H1 (cell line): Measurements from ENCODE around the gene SMIM41. TPM values are rescaled to one million over a fixed set of nuclear protein-coding genes. Genes with fewer than 3 reads are reported as not detected.

ENCODE experiments used
- CTCF ChIA-PET: fragments of 300-600 bp; sonication (Branson Sonifier 250); formaldehyde crosslinking; loops from one replicate; lab custom pipeline; 2021; ENCODE audit not compliant: partially characterized antibody; lab: Charles Lee
- POLR2A ChIA-PET: fragments of 300-600 bp; sonication (Branson Sonifier 250); formaldehyde crosslinking; loops from one replicate; lab custom pipeline; 2021; ENCODE audit warnings: inconsistent platforms; ENCODE audit not compliant: partially characterized antibody; lab: Charles Lee
- DNase-seq, 2 experiments: peaks; one replicate each; pipeline versions ENCODE4 v3.0.0 to v3.0.0-alpha.2; 2010 to 2022; ENCODE audit warnings: low spot score in 2 of 2, low read depth in 1 of 2, mixed read lengths in 1 of 2
- FAIRE-seq: peaks from 2 replicates; lab custom pipeline; 2011; peaks lifted over from hg19 to GRCh38; lab: Jason Lieb, UNC
- H2AFZ ChIP-seq: 2 replicates; pipeline ENCODE4 v1.8.1; 2012; ENCODE audit warnings: low read length, inconsistent platforms
- H2AK5ac ChIP-seq: 2 replicates; pipeline ENCODE4 v1.6.1; 2013; ENCODE audit warnings: low read depth, low read length
- H2BK120ac ChIP-seq: replicated peaks from 2 replicates; pipeline ENCODE3; 2013; ENCODE audit warnings: low read depth, low read length, inconsistent platforms
- H2BK12ac ChIP-seq: 2 replicates; pipeline ENCODE4 v1.6.1; 2013; ENCODE audit warnings: low read depth, low read length
- H2BK15ac ChIP-seq: 2 replicates; pipeline ENCODE4 v1.6.1; 2013; ENCODE audit warnings: low read length
- H2BK20ac ChIP-seq: 2 replicates; pipeline ENCODE4 v1.6.1; 2013; ENCODE audit warnings: low read length
- H2BK5ac ChIP-seq: 2 replicates; pipeline ENCODE4 v1.6.1; 2013; ENCODE audit warnings: low read depth, low read length
- H3K14ac ChIP-seq: 2 replicates; pipeline ENCODE4 v1.6.1; 2013; ENCODE audit warnings: inconsistent platforms; ENCODE audit not compliant: insufficient read length
- H3K18ac ChIP-seq: 2 replicates; pipeline ENCODE4 v1.6.1; 2013; ENCODE audit warnings: low read length; ENCODE audit errors: extremely low read depth
- H3K23ac ChIP-seq: 2 replicates; pipeline ENCODE4 v1.6.1; 2013; ENCODE audit warnings: inconsistent platforms; ENCODE audit not compliant: insufficient read length
- H3K23me2 ChIP-seq: 2 replicates; pipeline ENCODE4 v1.6.1; 2013; ENCODE audit warnings: low read depth, low read length
- H3K27ac ChIP-seq: 2 replicates; pipeline ENCODE4 v1.6.1; 2011; ENCODE audit warnings: low read depth, low read length, inconsistent platforms
- H3K27me3 ChIP-seq, 4 experiments: replicated peaks in 1 of 4; 1 replicate in 1 of 4; 2 replicates in 3 of 4; pipeline versions ENCODE4 v1.6.1 to v1.8.1; 2011 to 2013; ENCODE audit warnings: low read length in 3 of 4, mild to moderate bottlenecking in 3 of 4, inconsistent platforms in 2 of 4, mixed read lengths in 2 of 4, moderate library complexity in 1 of 4; ENCODE audit not compliant: control insufficient read depth in 3 of 4, insufficient read depth in 3 of 4; ENCODE audit errors: extremely low read depth in 1 of 4
- H3K36me3 ChIP-seq, 4 experiments: 2 replicates each; pipeline versions ENCODE4 v1.6.1 to v1.8.1; 2011 to 2013; ENCODE audit warnings: mild to moderate bottlenecking in 4 of 4, low read length in 3 of 4, moderate library complexity in 2 of 4, control low read depth in 1 of 4, inconsistent platforms in 1 of 4; ENCODE audit not compliant: insufficient read depth in 4 of 4, control insufficient read depth in 2 of 4
- H3K4ac ChIP-seq: replicated peaks from 2 replicates; pipeline ENCODE3; 2013; ENCODE audit warnings: low read length, low read depth, mixed read lengths, inconsistent platforms; ENCODE audit not compliant: insufficient read length
- H3K4me1 ChIP-seq, 4 experiments: replicated peaks in 1 of 4; 1 replicate in 1 of 4; 2 replicates in 3 of 4; pipeline versions ENCODE4 v1.6.1 to v1.8.1; 2011 to 2013; ENCODE audit warnings: low read length in 3 of 4, inconsistent platforms in 2 of 4, mixed read lengths in 1 of 4; ENCODE audit not compliant: insufficient read depth in 4 of 4, control insufficient read depth in 3 of 4
- H3K4me2 ChIP-seq, 2 experiments: 2 replicates each; pipeline versions ENCODE4 v1.6.1 to v1.8.1; 2011 to 2013; ENCODE audit warnings: low read depth in 2 of 2, low read length in 2 of 2, control low read depth in 1 of 2, inconsistent platforms in 1 of 2, mild to moderate bottlenecking in 1 of 2; ENCODE audit not compliant: insufficient read depth in 1 of 2
- H3K4me3 ChIP-seq, 4 experiments: fragments of 200-600, 300-600 bp in 1 of 4; sonication (generic), shearing (Covaris generic), sonication (Bioruptor Twin) in 1 of 4; 2 replicates each; pipeline versions ENCODE4 v1.5.1 to v1.8.1; 2011 to 2016; ENCODE audit warnings: low read length in 4 of 4, low read depth in 3 of 4, control low read depth in 2 of 4, inconsistent platforms in 2 of 4, mild to moderate bottlenecking in 2 of 4, mixed read lengths in 1 of 4, moderate library complexity in 1 of 4; ENCODE audit not compliant: insufficient read depth in 2 of 4; ENCODE audit errors: extremely low read depth in 1 of 4
- H3K56ac ChIP-seq: replicated peaks from 2 replicates; pipeline ENCODE3; 2013; ENCODE audit warnings: low read depth, mild to moderate bottlenecking, mixed read lengths, low read length, inconsistent platforms; ENCODE audit not compliant: insufficient read length
- H3K79me1 ChIP-seq: 2 replicates; pipeline ENCODE4 v1.6.1; 2013; ENCODE audit warnings: low read depth, low read length, control low read depth
- H3K79me2 ChIP-seq, 2 experiments: 2 replicates each; pipeline versions ENCODE4 v1.6.1 to v1.8.1; 2012 to 2013; ENCODE audit warnings: low read length in 2 of 2, mild to moderate bottlenecking in 2 of 2, inconsistent platforms in 1 of 2; ENCODE audit not compliant: insufficient read depth in 2 of 2, control insufficient read depth in 1 of 2
- H3K9ac ChIP-seq, 4 experiments: replicated peaks in 1 of 4; 1 replicate in 1 of 4; 2 replicates in 3 of 4; pipeline versions ENCODE4 v1.6.1 to v1.8.1; 2011 to 2013; ENCODE audit warnings: low read depth in 3 of 4, low read length in 3 of 4, control low read depth in 2 of 4, mild to moderate bottlenecking in 2 of 4, moderate library complexity in 2 of 4, inconsistent platforms in 1 of 4; ENCODE audit errors: extremely low read depth in 1 of 4
- H3K9me3 ChIP-seq, 2 experiments: 2 replicates each; pipeline versions ENCODE4 v1.6.1 to v1.8.1; 2012 to 2013; ENCODE audit warnings: mild to moderate bottlenecking in 2 of 2, moderate library complexity in 2 of 2, control low read depth in 1 of 2, inconsistent platforms in 1 of 2, low read depth in 1 of 2, low read length in 1 of 2, mixed read lengths in 1 of 2; ENCODE audit not compliant: insufficient read depth in 2 of 2
- H4K20me1 ChIP-seq, 2 experiments: replicated peaks in 1 of 2; 2 replicates each; pipeline versions ENCODE3 to v1.8.1; 2011 to 2013; ENCODE audit warnings: inconsistent platforms in 2 of 2, low read length in 2 of 2, mild to moderate bottlenecking in 1 of 2; ENCODE audit not compliant: insufficient read depth in 2 of 2, control insufficient read depth in 1 of 2
- H4K5ac ChIP-seq: 2 replicates; pipeline ENCODE4 v1.6.1; 2013; ENCODE audit warnings: low read length, low read depth, mixed read lengths, inconsistent platforms; ENCODE audit not compliant: insufficient read length
- H4K8ac ChIP-seq: 2 replicates; pipeline ENCODE4 v1.8.0; 2013; ENCODE audit warnings: mild to moderate bottlenecking, moderate library complexity, low read length, inconsistent platforms; ENCODE audit not compliant: insufficient read depth; ENCODE audit errors: extremely low read depth
- H4K91ac ChIP-seq: replicated peaks from 2 replicates; pipeline ENCODE3; 2013; ENCODE audit warnings: low read length, mixed read lengths, inconsistent platforms; ENCODE audit not compliant: insufficient read length
- CEBPB ChIP-seq: IDR thresholded peaks from 2 replicates; pipeline ENCODE4 v1.6.1; 2012; ENCODE audit warnings: low read depth, low read length
- CHD1 ChIP-seq: IDR thresholded peaks from 2 replicates; pipeline ENCODE4 v1.6.1; 2012; ENCODE audit warnings: low read depth, low read length, improper control_type of control experiment
- EGR1 ChIP-seq: IDR thresholded peaks from 2 replicates; pipeline ENCODE4 v1.6.1; 2011; ENCODE audit warnings: low read depth, low read length, borderline replicate concordance
- EZH2 ChIP-seq: fragments of 200-600 bp; sonication (generic); IDR thresholded peaks from 2 replicates; pipeline ENCODE4 v1.7.1; 2012; ENCODE audit warnings: low read depth, mild to moderate bottlenecking, moderate library complexity, low read length, inconsistent platforms; ENCODE audit not compliant: severe bottlenecking
- RBBP5 ChIP-seq: IDR thresholded peaks from 2 replicates; pipeline ENCODE4 v1.7.1; 2012; ENCODE audit warnings: low read depth, mild to moderate bottlenecking, inconsistent platforms, low read length, moderate library complexity, borderline replicate concordance
- SIX5 ChIP-seq: IDR thresholded peaks from 2 replicates; pipeline ENCODE4 v1.6.1; 2011; ENCODE audit warnings: mild to moderate bottlenecking, low read depth, low read length
- USF2 ChIP-seq: IDR thresholded peaks from 2 replicates; pipeline ENCODE4 v1.6.1; 2011; ENCODE audit warnings: low read length, improper control_type of control experiment
- YY1 ChIP-seq: IDR thresholded peaks from 2 replicates; pipeline ENCODE4 v1.6.1; 2011; ENCODE audit warnings: low read depth, mild to moderate bottlenecking, low read length
- WGBS, 2 experiments: shearing (Covaris generic) in 1 of 2; methylation state at CpG; one replicate each; pipeline versions ENCODE4 v1.1.6 to v1.1.7; 2013 to 2015; ENCODE audit warnings: low lambda C conversion rate in 2 of 2, mixed read lengths in 2 of 2, inconsistent platforms in 1 of 2, low coverage in 1 of 2, missing lambda C conversion rate in 1 of 2; ENCODE audit not compliant: insufficient replicate concordance in 2 of 2, insufficient coverage in 1 of 2, insufficient read length in 1 of 2; ENCODE audit errors: extremely low coverage in 1 of 2, missing lambda C conversion rate in 1 of 2; 5-methylcytosine and 5-hydroxymethylcytosine counted together
- polyA plus RNA-seq, 7 experiments: library from polyadenylated mRNA; depleted of rRNA in 3 of 7; stranded (reverse) in 5 of 7; unstranded in 2 of 7; fragments of >200 nt in 5 of 7; fragments of 200-250 nt in 2 of 7; gene quantifications; 1 replicate in 5 of 7; 2 replicates in 1 of 7; 4 replicates in 1 of 7; pipeline versions ENCODE4 v1.2.1 to v1.2.3, GENCODE V29; 2011 to 2013; ENCODE audit warnings: missing spikeins in 2 of 7, mixed read lengths in 2 of 7
- total RNA-seq: library from RNA; stranded (reverse); fragmentation: NEBNext Ultra II Directional; extraction: Animal tissue kit (Norgen Biotek cat#: 25700); gene quantifications from 2 replicates; pipeline ENCODE4 v1.2.1, GENCODE V29; 2021

SMIM41 gene
- total and polyA plus RNA-seq, 2 of the 8 experiments (the other 6 are each of a cell fraction or from before 2014, with no cell fraction given), result 0.28 to 0.98 TPM

- H4K20me1 ChIP-seq, result peaks cover 7 to 24% of the 10 kb centered on the region in 2 experiments
- H2BK15ac ChIP-seq, result no peak overlapping the region
- H3K27ac ChIP-seq, result no peak overlapping the region
- H3K4me1 ChIP-seq, result peaks cover 0 to 12% (median 6%) of the 10 kb centered on the region in 4 experiments; a peak in 6 of 7 replicates
- no peak overlapping the region for H2BK20ac ChIP-seq
- H3K23me2 ChIP-seq, result peaks cover 6% of the 10 kb centered on the region
- no peak overlapping the region for H3K4ac ChIP-seq
- H3K4me2 ChIP-seq, result no peak overlapping the region
- no peak for DNase-seq
- no peak overlapping the region for H2AK5ac ChIP-seq
- no peak overlapping the region for H3K14ac ChIP-seq
- H3K79me2 ChIP-seq, result no peaks in the 10 kb centered on the region; a peak in 1 of 4 replicates
- no peak overlapping the region for H2AFZ ChIP-seq
- no peak overlapping the region for H2BK5ac ChIP-seq
- ChIA-PET CTCF (interaction anchor here (2.5 to 15.8 kb wide), 4 partner anchors 17 to 34 kb away, joined by 7 to 294 read pairs (median 36); partner anchors contain the start of genes ATG101 and SMIM41), POLR2A (interaction anchor here (0.5 to 3.1 kb wide), 3 partner anchors 10 to 24 kb away, joined by 3 to 8 read pairs (median 3); partner anchors contain the start of gene ATG101)
- no peak overlapping the region for H4K91ac ChIP-seq
- no peaks in the 10 kb centered on the region; a peak in 2 of 8 replicates for H3K36me3 ChIP-seq
- no peak overlapping the region for H3K23ac ChIP-seq
- no peak overlapping the region for H2BK12ac ChIP-seq
- H4K5ac ChIP-seq, result no peak overlapping the region
- no peak for FAIRE-seq
- TF ChIP-seq CHD1 (no peak), CEBPB (no peak), USF2 (no peak), YY1 (no peak), EZH2 (no peak), EGR1 (no peak), SIX5 (no peak), RBBP5 (no peak)
- no peaks in the 10 kb centered on the region for H3K9me3 ChIP-seq
- no peak overlapping the region for H4K8ac ChIP-seq
- 72% methylated on average over 4 of the region's 4 CpGs; no CpG with 5 or more reads in 1 of the 2 experiments for WGBS, 2 experiments
- H3K4me3 ChIP-seq, result no peak overlapping the region
- no peak overlapping the region for H3K9ac ChIP-seq
- no peak overlapping the region for H3K18ac ChIP-seq
- H3K56ac ChIP-seq, result no peak overlapping the region
- H3K79me1 ChIP-seq, result peaks cover 2% of the 10 kb centered on the region
- no peak overlapping the region for H2BK120ac ChIP-seq
- peaks cover 4 to 24% (median 21%) of the 10 kb centered on the region in 4 experiments for H3K27me3 ChIP-seq
Observed at GRCh38 chr12:52045794-52046199, 33.7 kb upstream of the SMIM41 start.
